GDM1 (cell line): Measurements from ENCODE around the gene PRR36.
"Not testable (repeated sequence)": the region's sequence is repeated elsewhere in the genome, so short reads cannot be mapped to it uniquely, and the experiment has no call there.

Experiments used
- DNase-seq: peaks from one replicate; lab custom pipeline; 2025; lab: John Stamatoyannopoulos, UW

The PRR36 gene

GRCh38 chr19:7859831-7860713 lies 14.1 kb downstream of the PRR36 start:
- no peak for DNase-seq

DNA sequence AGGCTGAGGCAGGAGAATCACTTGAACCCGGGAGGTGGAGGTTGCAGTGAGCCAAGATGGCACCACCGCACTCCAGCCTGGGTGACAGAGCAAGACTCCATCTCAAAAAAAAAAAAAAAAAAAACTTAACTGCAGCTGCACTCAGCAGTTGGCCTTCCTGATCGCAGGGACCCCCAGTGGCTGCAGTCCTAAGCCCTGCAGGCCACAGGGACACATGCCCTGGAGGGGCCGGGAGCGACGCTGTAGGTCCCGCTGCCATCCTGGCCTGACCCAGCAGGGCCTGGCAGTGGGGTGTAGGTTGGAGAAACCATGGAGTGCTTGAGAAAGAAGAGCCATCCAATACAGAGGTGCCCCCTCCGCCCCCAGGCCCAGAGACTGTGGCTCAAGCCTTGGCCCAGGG lies 15.1 kb downstream of the PRR36 start:
- not testable (repeated sequence) for DNase-seq

DNA sequence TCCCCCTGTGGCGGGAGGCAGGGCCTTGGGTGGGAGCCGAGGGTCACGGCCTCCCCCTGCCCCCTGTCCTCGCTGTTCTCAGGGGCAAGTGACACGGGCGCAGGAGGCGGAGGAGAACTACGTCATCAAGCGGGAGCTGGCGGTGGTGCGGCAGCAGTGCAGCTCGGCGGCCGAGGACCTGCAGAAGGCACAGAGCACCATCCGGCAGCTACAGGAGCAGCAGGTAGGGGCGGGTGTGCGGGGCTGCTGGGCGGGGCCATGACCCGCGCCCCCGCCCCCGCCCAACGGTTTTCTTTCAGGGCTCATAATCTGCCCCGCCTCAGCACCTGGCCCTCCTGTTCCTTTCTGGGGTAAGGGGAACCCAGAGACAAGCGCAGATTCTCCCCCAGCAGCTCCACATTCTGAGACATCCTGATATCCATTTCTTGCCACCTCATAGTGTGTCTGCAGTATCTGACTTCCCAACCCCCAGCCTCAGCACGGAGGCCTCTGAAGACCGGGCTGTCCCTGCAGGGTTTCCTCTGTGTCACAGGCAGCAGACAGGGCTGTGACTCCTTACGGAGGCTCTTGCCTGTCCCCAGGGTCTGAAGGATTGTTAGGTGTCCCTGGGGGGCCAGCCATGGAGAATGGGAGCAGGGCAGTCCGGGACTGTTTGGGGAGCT lies 15.9 kb downstream of the PRR36 start:
- DNase-seq: no peak

GRCh38 chr19:7857727-7858108 lies 16.5 kb downstream of the PRR36 start:
- no peak for DNase-seq

- no peak for DNase-seq
Observed at GRCh38 chr19:7856679-7857663, 17.2 kb downstream of the PRR36 start.

DNA sequence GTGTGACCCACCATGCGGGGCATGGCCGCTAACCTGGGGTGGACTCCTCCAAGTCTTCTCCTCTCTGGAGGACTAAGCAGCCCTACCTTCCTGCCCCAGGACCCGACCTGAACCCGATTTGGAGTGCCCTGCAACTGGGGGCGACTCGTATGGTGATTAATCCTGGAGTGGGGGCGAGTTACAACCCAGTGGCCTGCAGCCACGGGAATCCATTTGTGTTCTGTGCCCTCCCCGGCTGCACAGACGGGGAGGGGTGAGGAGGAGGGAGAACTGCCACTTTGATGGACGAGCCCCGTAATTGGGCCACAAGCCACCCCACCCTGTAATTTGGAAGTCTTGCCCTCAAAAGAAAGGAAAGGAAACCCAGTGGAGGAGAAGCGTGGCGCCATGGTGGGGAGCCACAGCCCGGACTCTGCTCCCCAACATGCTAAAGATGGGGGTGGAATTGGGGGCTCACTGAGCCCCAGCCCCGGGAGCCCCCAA lies 18.0 kb downstream of the PRR36 start:
- no peak for DNase-seq

- DNase-seq: no peak
Observed at GRCh38 chr19:7855426-7856108, 18.6 kb downstream of the PRR36 start.

GRCh38 chr19:7853770-7854128 lies 20.4 kb downstream of the PRR36 start:
- no peak for DNase-seq

DNA sequence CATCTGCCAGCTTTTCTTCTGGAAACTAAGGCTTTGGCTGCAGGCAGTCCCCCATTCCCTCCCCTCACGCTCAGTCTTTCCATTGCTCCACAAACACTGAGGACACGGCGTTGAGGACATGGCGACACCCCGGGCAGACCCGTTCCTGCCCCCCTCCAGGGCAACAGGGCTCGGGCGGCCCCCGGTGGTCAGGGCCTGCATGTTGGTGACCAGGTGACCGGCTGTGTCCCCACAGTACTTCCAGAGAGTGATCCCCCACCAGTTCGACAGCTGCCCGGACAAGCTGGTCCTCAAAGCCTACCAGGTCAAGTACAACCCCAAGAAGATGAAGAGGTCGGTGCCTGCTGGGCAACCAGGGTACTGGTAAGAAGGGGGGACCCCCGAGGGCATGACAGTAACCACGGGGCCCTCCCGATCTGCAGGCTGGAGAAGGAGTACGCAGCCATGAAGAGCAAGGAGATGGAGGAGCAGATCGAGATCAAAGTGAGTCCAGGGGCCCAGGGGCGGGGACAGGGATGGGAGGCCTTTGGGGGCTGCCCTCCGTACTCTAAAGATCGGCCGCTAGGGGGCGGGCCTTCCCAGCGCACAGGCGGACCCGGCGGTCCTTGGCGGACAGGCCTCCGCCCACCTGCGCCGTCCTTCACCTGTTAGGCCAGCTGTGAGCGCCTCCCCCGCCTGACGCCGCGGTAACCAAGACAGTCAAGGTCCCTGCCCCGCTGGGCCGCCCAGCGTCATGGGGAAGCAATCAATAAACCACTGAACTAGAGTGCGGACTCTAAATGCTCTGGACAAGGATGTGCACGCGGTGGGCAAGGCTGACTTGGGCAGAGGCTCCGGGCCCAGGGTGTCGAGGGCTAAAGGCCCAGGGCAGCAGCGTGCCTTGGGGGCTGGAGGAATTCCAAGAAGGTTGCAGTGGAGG lies 21.1 kb downstream of the PRR36 start:
- DNase-seq: peak; percentile 38

DNA sequence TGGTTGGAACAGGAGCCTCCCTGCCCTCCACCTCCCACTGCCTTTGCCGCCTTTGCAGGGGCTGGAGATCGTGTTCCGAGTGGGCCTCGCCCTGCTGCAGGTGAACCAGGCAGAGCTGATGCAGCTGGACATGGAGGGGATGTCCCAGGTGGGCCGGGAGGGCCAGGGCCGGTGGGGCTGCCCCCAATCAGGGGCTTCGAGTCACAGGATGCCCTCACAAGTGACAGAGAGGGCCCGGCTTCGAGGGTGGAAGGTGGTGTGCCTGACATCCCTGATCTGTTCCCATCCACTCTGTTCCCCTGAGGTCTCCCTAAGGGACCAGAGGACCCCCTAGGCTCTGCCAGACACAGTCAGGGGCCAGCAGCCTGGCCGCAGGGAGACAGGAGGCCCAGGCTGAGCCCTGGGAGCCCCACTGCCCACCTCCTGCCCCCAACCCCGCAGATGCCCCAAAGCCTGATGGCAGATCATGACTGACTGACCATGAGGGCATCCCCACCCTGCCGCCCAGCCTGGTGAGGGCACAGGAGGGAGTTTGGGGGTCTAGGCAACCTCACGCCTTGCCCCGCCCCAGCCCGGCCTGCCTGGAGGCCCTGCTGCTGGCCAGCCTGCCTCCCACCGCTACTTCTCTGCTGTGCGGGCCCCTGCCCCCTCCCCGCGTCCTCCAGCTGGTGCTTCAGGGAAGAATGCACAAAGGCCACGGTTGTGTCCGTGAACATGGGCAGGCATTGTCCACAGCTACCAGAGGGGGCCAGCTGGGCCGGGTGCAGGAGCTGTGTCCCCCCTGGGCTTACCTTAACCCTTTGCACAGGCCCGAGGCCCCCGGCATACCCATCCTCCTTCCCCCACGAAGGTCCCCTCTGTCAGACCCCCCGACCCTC lies 22.3 kb downstream of the PRR36 start:
- DNase-seq: no peak

GRCh38 chr19:7850945-7851622 lies 23.1 kb downstream of the PRR36 start:
- no peak for DNase-seq

DNA sequence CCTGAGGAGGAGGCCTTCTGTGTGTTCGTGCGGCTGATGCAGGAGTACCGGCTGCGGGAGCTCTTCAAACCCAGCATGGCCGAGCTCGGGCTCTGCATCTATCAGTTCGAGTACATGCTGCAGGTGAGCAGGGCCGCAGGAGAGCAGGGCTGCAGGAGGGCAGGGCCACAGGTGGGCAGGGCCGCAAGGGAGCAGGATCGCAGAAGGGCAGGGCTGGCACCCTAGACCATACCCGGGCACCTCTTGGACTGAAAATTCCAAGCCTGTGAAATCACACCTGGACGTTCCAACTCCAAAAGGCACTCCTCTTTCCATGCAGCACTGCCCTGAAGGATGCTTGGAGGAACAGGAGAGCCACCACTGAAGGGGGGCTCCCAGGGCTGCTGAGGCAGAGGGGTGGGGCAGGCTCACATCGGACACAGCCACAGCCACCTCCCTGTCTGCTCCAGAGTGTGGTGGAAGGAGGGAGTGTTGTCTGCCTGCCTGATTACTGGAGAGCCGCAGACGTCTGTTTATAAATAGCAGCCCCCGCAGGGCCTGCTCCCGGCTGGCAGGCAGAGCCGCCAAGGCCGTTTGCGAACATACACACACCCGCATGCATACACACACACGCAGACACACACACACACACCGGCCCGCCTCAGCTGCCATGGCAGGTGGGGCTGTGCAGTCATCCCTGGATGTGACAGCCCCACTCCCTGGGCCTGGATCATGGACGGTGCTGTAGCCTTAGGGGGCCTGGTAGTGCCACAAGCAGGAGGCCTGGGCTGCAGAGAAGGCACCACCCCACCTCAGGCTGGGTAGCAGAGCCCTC lies 24.0 kb downstream of the PRR36 start:
- no peak for DNase-seq

- no peak for DNase-seq
Observed at GRCh38 chr19:7849631-7849999, 24.6 kb downstream of the PRR36 start.

DNA sequence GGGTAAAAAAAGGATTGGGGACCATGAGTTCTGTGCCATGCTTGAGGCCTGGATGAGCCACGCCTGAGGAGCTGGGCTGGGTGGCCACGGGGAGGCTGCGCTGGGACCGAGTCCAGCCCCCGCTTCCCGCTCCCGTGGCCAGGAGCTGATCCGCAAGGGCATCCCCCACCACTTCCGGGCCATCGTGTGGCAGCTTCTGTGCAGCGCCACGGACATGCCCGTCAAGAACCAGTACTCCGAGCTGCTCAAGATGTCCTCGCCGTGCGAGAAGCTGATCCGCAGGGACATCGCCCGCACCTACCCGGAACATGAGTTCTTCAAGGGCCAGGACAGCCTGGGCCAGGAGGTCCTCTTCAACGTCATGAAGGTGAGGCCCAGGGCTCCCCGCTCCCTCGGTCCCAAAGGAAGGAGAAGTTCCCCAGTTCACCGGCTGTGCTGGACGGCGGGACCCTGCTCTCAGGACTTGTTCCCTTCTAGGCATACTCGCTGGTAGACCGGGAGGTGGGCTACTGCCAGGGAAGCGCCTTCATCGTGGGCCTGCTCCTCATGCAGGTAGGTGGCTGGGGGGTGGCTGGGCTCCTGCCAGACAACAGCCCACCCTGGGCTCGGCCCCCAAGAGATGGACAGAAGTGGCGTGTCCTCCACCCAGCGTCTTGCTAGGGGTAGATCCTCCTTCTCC lies 25.3 kb downstream of the PRR36 start:
- no peak for DNase-seq

DNA sequence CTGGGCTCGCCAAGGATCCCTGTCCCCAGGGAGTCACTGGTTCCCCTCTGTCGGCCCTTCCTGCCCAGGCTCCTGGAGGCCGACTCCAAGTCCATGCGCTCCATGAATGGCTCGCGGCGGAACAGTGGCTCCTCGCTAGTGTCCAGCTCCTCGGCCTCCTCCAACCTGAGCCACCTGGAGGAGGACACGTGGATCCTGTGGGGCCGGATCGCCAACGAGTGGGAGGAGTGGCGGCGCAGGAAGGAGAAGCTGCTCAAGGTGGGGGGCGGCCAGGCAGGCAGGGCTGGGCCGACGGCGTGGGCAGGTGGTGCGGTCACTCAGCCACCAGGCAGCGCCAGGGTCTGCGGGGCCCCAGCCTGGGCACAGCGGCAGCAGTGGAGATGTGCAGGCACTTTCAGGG lies 26.5 kb downstream of the PRR36 start:
- DNase-seq: no peak

DNA sequence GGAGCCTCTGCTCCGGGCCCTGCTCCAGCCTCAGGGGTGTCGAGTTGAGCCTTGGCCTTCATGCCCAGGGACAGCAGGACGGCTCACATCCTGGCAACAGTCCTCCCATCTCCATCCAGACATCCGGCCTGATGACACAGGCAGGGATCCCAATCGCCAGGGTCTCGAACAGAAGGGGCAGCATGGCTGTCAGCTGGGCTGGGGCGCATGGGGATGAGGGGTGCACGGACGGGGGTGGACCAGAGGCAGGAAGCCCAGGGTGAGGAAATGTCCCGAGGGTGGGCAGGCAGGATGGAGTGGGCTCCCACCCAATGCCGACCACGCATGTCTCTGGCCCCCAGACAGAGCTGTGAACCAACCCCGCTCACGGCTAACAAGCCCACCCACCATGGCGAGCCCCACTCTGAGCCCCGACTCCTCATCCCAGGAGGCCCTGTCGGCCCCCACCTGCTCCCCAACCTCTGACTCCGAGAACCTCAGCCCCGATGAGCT lies 28.0 kb downstream of the PRR36 start:
- DNase-seq: no peak

DNA sequence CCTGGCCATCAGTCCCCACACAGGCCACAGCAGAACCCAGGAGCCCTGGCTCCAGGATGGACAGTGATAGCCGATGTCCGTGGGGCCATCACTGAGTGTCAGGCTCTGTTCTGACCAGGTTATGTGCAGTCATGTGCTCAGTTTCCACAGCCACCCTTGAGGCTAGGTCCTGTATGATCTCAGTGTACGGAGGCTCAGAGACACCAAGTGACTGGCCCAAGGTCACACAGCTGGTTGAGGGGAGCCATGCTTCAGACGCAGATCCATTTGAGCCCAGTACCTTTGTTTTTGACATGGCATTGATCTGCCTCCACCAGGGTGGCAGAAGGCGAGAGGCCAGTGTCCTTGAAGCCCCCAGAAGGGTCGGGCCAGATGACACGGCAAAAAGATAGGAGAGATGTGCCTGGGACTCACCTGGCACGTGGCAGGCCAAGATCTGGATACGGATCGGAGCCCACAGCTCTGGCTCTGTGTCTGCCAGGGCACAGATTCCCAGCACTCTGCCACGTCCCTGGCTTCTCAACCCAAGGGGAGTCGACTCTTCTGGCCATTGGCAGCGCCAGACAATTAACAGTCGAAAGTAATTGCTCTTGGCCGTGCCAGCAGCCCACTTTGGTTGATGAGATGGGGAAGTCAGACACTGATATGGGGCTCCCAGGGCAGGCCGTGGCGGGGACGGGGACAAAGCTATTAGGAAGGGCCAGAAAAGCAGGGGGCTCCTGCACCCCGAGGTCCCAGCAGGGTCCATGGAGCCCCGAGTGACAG lies 28.6 kb downstream of the PRR36 start:
- DNase-seq: no peak
